ENCODE measurements around the gene MGME1. TPM values are rescaled to one million over a fixed set of nuclear protein-coding genes. Genes with fewer than 3 reads are reported as not detected.

MGME1 gene
- total and polyA plus RNA-seq, 2 of the 13 experiments (the other 11 are each of a cell fraction or from before 2014, with no cell fraction given): 36.7 to 66.6 TPM

DNA sequence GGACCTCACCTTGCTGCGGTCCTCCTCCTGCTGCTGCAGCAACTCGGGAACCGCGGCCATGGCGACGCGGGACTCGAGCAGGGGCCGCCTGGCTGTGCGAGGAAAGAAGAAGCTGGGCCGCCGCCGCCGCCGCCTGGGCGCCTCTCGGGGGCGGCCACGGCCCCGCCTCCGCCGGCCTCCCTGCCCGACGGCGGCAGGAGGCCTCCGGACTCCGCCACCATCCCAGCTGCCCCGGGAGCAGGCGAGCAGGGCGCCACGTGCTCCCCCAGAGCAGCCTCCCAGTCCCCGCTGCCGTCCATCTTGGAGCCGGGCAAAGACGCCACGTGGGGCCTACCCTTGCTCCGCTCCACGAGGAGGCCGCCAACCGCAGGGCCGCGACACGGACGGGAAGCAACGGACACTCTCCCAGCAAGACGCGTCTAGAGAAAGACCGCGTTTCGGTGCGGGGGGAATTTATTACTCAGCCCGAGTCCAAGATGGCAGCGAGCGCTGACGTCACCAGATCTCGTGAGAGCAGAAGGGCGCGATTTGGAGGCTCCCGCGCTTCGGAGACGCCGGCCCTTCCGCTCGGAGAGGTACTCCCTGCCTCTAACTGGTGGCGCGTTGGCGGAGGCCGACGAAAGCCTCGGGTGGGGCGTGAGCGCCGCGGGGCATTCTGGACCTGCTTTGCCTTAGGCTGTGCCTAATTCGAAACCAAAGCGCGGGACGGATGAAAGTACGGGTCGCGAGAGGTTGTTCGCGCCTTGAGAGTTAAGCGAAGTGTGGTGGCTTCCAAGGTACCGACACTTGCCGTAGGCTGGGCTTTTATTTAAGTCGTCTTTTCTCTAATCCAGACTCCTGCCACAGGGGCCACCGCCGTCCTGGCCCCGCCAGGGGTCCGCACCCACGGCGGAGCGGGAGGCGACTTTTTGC lies at the start of gene MGME1, which contains the start of gene SNX5 (continued):
- peak; percentile 69 to 84; a peak in 3 of 4 replicates for TF ChIP-seq EP300 (IDR thresholded peaks at IDR 0.05; ENCODE audit: low read depth in 2 of 2, low read length in 2 of 2)
- TF ChIP-seq EP300 (CRISPR knock-in tag; IDR thresholded peaks at IDR 0.05; ENCODE audit: borderline replicate concordance): peak; percentile 46
- TF ChIP-seq, protein P1, sequence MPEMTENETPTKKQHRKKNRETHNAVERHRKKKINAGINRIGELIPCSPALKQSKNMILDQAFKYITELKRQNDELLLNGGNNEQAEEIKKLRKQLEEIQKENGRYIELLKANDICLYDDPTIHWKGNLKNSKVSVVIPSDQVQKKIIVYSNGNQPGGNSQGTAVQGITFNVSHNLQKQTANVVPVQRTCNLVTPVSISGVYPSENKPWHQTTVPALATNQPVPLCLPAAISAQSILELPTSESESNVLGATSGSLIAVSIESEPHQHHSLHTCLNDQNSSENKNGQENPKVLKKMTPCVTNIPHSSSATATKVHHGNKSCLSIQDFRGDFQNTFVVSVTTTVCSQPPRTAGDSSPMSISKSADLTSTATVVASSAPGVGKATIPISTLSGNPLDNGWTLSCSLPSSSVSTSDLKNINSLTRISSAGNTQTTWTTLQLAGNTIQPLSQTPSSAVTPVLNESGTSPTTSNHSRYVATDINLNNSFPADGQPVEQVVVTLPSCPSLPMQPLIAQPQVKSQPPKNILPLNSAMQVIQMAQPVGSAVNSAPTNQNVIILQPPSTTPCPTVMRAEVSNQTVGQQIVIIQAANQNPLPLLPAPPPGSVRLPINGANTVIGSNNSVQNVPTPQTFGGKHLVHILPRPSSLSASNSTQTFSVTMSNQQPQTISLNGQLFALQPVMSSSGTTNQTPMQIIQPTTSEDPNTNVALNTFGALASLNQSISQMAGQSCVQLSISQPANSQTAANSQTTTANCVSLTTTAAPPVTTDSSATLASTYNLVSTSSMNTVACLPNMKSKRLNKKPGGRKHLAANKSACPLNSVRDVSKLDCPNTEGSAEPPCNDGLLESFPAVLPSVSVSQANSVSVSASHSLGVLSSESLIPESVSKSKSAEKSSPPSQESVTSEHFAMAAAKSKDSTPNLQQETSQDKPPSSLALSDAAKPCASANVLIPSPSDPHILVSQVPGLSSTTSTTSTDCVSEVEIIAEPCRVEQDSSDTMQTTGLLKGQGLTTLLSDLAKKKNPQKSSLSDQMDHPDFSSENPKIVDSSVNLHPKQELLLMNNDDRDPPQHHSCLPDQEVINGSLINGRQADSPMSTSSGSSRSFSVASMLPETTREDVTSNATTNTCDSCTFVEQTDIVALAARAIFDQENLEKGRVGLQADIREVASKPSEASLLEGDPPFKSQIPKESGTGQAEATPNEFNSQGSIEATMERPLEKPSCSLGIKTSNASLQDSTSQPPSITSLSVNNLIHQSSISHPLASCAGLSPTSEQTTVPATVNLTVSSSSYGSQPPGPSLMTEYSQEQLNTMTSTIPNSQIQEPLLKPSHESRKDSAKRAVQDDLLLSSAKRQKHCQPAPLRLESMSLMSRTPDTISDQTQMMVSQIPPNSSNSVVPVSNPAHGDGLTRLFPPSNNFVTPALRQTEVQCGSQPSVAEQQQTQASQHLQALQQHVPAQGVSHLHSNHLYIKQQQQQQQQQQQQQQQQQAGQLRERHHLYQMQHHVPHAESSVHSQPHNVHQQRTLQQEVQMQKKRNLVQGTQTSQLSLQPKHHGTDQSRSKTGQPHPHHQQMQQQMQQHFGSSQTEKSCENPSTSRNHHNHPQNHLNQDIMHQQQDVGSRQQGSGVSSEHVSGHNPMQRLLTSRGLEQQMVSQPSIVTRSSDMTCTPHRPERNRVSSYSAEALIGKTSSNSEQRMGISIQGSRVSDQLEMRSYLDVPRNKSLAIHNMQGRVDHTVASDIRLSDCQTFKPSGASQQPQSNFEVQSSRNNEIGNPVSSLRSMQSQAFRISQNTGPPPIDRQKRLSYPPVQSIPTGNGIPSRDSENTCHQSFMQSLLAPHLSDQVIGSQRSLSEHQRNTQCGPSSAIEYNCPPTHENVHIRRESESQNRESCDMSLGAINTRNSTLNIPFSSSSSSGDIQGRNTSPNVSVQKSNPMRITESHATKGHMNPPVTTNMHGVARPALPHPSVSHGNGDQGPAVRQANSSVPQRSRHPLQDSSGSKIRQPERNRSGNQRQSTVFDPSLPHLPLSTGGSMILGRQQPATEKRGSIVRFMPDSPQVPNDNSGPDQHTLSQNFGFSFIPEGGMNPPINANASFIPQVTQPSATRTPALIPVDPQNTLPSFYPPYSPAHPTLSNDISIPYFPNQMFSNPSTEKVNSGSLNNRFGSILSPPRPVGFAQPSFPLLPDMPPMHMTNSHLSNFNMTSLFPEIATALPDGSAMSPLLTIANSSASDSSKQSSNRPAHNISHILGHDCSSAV (CRISPR knock-in tag; IDR thresholded peaks at IDR 0.05; ENCODE audit: borderline replicate concordance): peak; percentile 84; the same call in 1 of the 2 replicates
- TF ChIP-seq NONO (IDR thresholded peaks at IDR 0.05): no peak
- TF ChIP-seq NONO (CRISPR knock-in tag; conservative IDR thresholded peaks at IDR 0.05): peak; percentile 100
- peak; percentile 76 for TF ChIP-seq NCOA2 (CRISPR knock-in tag; IDR thresholded peaks at IDR 0.05)
- peak; percentile 74; the same call in 1 of the 2 replicates for TF ChIP-seq MTF1 (CRISPR knock-in tag; IDR thresholded peaks at IDR 0.05)
- no peak for TF ChIP-seq CENPX (CRISPR knock-in tag; IDR thresholded peaks at IDR 0.05)
- TF ChIP-seq, protein P2, sequence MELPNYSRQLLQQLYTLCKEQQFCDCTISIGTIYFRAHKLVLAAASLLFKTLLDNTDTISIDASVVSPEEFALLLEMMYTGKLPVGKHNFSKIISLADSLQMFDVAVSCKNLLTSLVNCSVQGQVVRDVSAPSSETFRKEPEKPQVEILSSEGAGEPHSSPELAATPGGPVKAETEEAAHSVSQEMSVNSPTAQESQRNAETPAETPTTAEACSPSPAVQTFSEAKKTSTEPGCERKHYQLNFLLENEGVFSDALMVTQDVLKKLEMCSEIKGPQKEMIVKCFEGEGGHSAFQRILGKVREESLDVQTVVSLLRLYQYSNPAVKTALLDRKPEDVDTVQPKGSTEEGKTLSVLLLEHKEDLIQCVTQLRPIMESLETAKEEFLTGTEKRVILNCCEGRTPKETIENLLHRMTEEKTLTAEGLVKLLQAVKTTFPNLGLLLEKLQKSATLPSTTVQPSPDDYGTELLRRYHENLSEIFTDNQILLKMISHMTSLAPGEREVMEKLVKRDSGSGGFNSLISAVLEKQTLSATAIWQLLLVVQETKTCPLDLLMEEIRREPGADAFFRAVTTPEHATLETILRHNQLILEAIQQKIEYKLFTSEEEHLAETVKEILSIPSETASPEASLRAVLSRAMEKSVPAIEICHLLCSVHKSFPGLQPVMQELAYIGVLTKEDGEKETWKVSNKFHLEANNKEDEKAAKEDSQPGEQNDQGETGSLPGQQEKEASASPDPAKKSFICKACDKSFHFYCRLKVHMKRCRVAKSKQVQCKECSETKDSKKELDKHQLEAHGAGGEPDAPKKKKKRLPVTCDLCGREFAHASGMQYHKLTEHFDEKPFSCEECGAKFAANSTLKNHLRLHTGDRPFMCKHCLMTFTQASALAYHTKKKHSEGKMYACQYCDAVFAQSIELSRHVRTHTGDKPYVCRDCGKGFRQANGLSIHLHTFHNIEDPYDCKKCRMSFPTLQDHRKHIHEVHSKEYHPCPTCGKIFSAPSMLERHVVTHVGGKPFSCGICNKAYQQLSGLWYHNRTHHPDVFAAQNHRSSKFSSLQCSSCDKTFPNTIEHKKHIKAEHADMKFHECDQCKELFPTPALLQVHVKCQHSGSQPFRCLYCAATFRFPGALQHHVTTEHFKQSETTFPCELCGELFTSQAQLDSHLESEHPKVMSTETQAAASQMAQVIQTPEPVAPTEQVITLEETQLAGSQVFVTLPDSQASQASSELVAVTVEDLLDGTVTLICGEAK (IDR thresholded peaks at IDR 0.05): no peak
- TF ChIP-seq, protein P2 (CRISPR knock-in tag; IDR thresholded peaks at IDR 0.05): peak; percentile 94
- peak; percentile 83; the same call in 1 of the 2 replicates for TF ChIP-seq ZNF180 (CRISPR knock-in tag; IDR thresholded peaks at IDR 0.05; ENCODE audit: borderline replicate concordance, low read depth)

All from HepG2 (cell line).